ENCODE measurements around the gene PKD2L1.
"Not testable (repeated sequence)": the region's sequence is repeated elsewhere in the genome, so short reads cannot be mapped to it uniquely, and the experiment has no call there.

DNA sequence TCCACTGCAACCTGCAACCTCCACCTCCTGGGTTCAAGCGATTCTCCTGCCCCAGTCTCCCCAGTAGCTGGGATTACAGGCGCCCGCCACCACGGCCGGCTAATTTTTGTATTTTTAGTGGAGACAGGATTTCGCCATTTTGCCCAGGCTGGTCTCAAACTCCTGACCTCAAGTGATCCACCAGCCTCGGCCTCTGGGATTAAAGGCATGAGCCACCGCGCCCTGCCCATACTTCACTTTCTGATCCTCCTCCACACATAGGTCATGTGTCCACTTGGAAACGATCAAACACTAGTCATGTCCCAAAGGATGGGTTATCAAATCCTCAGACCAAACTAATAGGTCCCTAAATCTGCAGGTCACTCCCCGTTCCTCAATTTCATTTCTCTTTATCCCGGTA lies 44.7 kb downstream of the PKD2L1 start:
- TF ChIP-seq, protein P1, sequence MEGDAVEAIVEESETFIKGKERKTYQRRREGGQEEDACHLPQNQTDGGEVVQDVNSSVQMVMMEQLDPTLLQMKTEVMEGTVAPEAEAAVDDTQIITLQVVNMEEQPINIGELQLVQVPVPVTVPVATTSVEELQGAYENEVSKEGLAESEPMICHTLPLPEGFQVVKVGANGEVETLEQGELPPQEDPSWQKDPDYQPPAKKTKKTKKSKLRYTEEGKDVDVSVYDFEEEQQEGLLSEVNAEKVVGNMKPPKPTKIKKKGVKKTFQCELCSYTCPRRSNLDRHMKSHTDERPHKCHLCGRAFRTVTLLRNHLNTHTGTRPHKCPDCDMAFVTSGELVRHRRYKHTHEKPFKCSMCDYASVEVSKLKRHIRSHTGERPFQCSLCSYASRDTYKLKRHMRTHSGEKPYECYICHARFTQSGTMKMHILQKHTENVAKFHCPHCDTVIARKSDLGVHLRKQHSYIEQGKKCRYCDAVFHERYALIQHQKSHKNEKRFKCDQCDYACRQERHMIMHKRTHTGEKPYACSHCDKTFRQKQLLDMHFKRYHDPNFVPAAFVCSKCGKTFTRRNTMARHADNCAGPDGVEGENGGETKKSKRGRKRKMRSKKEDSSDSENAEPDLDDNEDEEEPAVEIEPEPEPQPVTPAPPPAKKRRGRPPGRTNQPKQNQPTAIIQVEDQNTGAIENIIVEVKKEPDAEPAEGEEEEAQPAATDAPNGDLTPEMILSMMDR (IDR thresholded peaks at IDR 0.05; ENCODE audit: insufficient read depth, low read length, poor library complexity, severe bottlenecking) = not testable (repeated sequence)
- not testable (repeated sequence) for TF ChIP-seq EZH2phosphoT487 (conservative IDR thresholded peaks at IDR 0.05; ENCODE audit: low read length)
